NB4 (cell line): Measurements from ENCODE around the gene AHCTF1.
A peak's percentile ranks its signal among the peaks of the same experiment; 100 is the strongest.
"Not testable (repeated sequence)": the region's sequence is repeated elsewhere in the genome, so short reads cannot be mapped to it uniquely, and the experiment has no call there.

Source experiments
- DNase-seq: peaks from one replicate; pipeline ENCODE4 v3.0.0; 2010; ENCODE audit warnings: low read depth
- H3K4me3 ChIP-seq: one replicate; pipeline ENCODE4 v1.5.1; 2011; ENCODE audit warnings: mild to moderate bottlenecking, low read depth, low read length, moderate library complexity
- CTCF ChIP-seq: IDR thresholded peaks from one replicate; pipeline ENCODE4 v1.5.1; 2012; ENCODE audit warnings: low read depth, low read length
- MAX ChIP-seq: IDR thresholded peaks from 2 replicates; pipeline ENCODE4 v1.6.1; 2011; ENCODE audit warnings: low read depth, low read length
- MYC ChIP-seq: IDR thresholded peaks from 2 replicates; pipeline ENCODE4 v1.6.1; 2011; ENCODE audit warnings: low read depth, low read length
- POLR2A ChIP-seq: IDR thresholded peaks from 2 replicates; pipeline ENCODE4 v1.6.1; 2011; ENCODE audit warnings: mild to moderate bottlenecking; ENCODE audit not compliant: insufficient read length; ENCODE audit errors: extremely low read depth

The AHCTF1 gene

GRCh38 chr1:246824541-246824940 lies 107.2 kb downstream of the AHCTF1 start:
- TF ChIP-seq POLR2A, result no peak
- no peak for TF ChIP-seq MAX
- no peak for TF ChIP-seq CTCF
- TF ChIP-seq MYC, result no peak
- DNase-seq, result no peak

GRCh38 chr1:246822154-246822553 lies 109.6 kb downstream of the AHCTF1 start:
- not testable (repeated sequence) for DNase-seq, H3K4me3 ChIP-seq

More at GRCh38 chr1:246824541-246824940, 107.2 kb downstream of the AHCTF1 start:
- H3K4me3 ChIP-seq, result no peak overlapping the region

- TF ChIP-seq MYC (no peak), MAX (no peak), CTCF (no peak), POLR2A (no peak)
- no peak overlapping the region for H3K4me3 ChIP-seq
- DNase-seq, result no peak
Observed at GRCh38 chr1:246820666-246821065, 111.1 kb downstream of the AHCTF1 start.

- peak; percentile 69 for DNase-seq
- not testable (repeated sequence) for H3K4me3 ChIP-seq
Observed at GRCh38 chr1:246817778-246818177, 114.0 kb downstream of the AHCTF1 start.

- no peak for DNase-seq
- TF ChIP-seq MYC (no peak), POLR2A (no peak), CTCF (no peak), MAX (no peak)
Observed at GRCh38 chr1:246815693-246816270, 116.0 kb downstream of the AHCTF1 start.

GRCh38 chr1:246814890-246815289 lies 116.9 kb downstream of the AHCTF1 start:
- no peak for DNase-seq
- TF ChIP-seq MAX (no peak), MYC (no peak), POLR2A (no peak)
- no peak overlapping the region for H3K4me3 ChIP-seq

More at GRCh38 chr1:246815693-246816270, 116.0 kb downstream of the AHCTF1 start:
- no peak overlapping the region for H3K4me3 ChIP-seq

GRCh38 chr1:246813325-246813724 lies 118.4 kb downstream of the AHCTF1 start:
- DNase-seq, H3K4me3 ChIP-seq: not testable (repeated sequence)

GRCh38 chr1:246811985-246812384 lies 119.8 kb downstream of the AHCTF1 start:
- TF ChIP-seq CTCF, result no peak
- TF ChIP-seq MYC, result no peak
- DNase-seq, result no peak
- no peak overlapping the region for H3K4me3 ChIP-seq
